Thymus (tissue), 11 donors: ENCODE data around the gene SNX24. TPM values are rescaled to one million over a fixed set of nuclear protein-coding genes. Genes with fewer than 3 reads are reported as not detected.

Source experiments
- DNase-seq, 9 donors: peaks; one replicate each; pipeline ENCODE4 v3.0.0-alpha.2; 2013; ENCODE audit warnings: low spot score in 9 of 9, low read depth in 6 of 9, missing footprints in 1 of 9
- H3K27ac ChIP-seq, 2 donors: one replicate each; pipeline ENCODE4 v1.5.1; 2013; ENCODE audit warnings: control low read depth in 1 of 2, low read depth in 1 of 2, low read length in 1 of 2, mild to moderate bottlenecking in 1 of 2, moderate library complexity in 1 of 2
- H3K27me3 ChIP-seq, 2 donors: one replicate each; pipeline ENCODE4 v1.5.1; 2013; ENCODE audit warnings: low read length in 1 of 2; ENCODE audit not compliant: control insufficient read depth in 2 of 2, insufficient read depth in 1 of 2
- H3K36me3 ChIP-seq, 2 donors: one replicate each; pipeline ENCODE4 v1.5.1; 2013; ENCODE audit warnings: low read length in 1 of 2, mild to moderate bottlenecking in 1 of 2, moderate library complexity in 1 of 2; ENCODE audit not compliant: control insufficient read depth in 2 of 2, insufficient read depth in 2 of 2
- H3K4me1 ChIP-seq, 2 donors: one replicate each; pipeline ENCODE4 v1.5.1; 2013; ENCODE audit warnings: low read length in 2 of 2; ENCODE audit not compliant: control insufficient read depth in 2 of 2, insufficient read depth in 2 of 2
- H3K4me3 ChIP-seq, 2 donors: one replicate each; pipeline ENCODE4 v1.5.1; 2013; ENCODE audit warnings: low read length in 2 of 2, control low read depth in 1 of 2, mild to moderate bottlenecking in 1 of 2
- H3K9me3 ChIP-seq, 2 donors: one replicate each; pipeline ENCODE4 v1.5.1; 2013; ENCODE audit warnings: low read length in 1 of 2, mild to moderate bottlenecking in 1 of 2; ENCODE audit not compliant: control insufficient read depth in 2 of 2, insufficient read depth in 1 of 2
- WGBS: extraction: QIAGEN DNeasy Blood & Tissue Kit; methylation state at CpG from one replicate; pipeline ENCODE4 v1.1.7; 2013; 5-methylcytosine and 5-hydroxymethylcytosine counted together
- polyA plus RNA-seq: library from polyadenylated mRNA; stranded (reverse); fragments of 200-250 nt; gene quantifications from one replicate; pipeline ENCODE4 v1.2.3, GENCODE V29; 2013
- total RNA-seq: library from RNA; stranded (reverse); fragments of 120-200 nt; gene quantifications from one replicate; pipeline ENCODE4 v1.2.4, GENCODE V29; 2013
- donor health status: healthy.

The SNX24 gene
- total and polyA plus RNA-seq, 2 donors, result 3.3 to 11.1 TPM

GRCh38 chr5:123044926-123045617 is 199.7 kb downstream of the SNX24 start:
- Histone ChIP-seq H3K4me3 (no peak overlapping the region), H3K4me1 (no peaks in the 10 kb centered on the region), H3K27me3 (peaks cover 0 to 4% of the 10 kb centered on the region in 2 donors), H3K9me3 (no peaks in the 10 kb centered on the region), H3K36me3 (no peaks in the 10 kb centered on the region), H3K27ac (no peak overlapping the region)
- 94% methylated on average over 7 of the region's 7 CpGs for WGBS
- no peak for DNase-seq

- no peak overlapping the region for H3K4me3 ChIP-seq
- H3K27ac ChIP-seq, result no peak overlapping the region
- no peaks in the 10 kb centered on the region for H3K4me1 ChIP-seq
- no peaks in the 10 kb centered on the region for H3K9me3 ChIP-seq
- DNase-seq, result no peak
- H3K36me3 ChIP-seq, result no peaks in the 10 kb centered on the region
- H3K27me3 ChIP-seq, result peaks cover 0 to 2% of the 10 kb centered on the region in 2 donors
- WGBS, result 91% methylated on average over 4 of the region's 4 CpGs
These were observed 200.8 kb downstream of the SNX24 start for GRCh38 chr5:123046222-123046621.

GRCh38 chr5:123047706-123048105 is 202.3 kb downstream of the SNX24 start:
- H3K27me3 ChIP-seq, result peaks cover 0 to 2% of the 10 kb centered on the region in 2 donors
- 97% methylated on average over 1 of the region's 1 CpG for WGBS
- no peaks in the 10 kb centered on the region for H3K4me1 ChIP-seq
- no peak for DNase-seq
- H3K27ac ChIP-seq, result no peak overlapping the region
- no peaks in the 10 kb centered on the region for H3K9me3 ChIP-seq
- no peak overlapping the region for H3K4me3 ChIP-seq
- no peaks in the 10 kb centered on the region for H3K36me3 ChIP-seq

GRCh38 chr5:123051206-123051605 is 205.8 kb downstream of the SNX24 start:
- no peak overlapping the region for H3K27ac ChIP-seq
- H3K4me1 ChIP-seq, result no peaks in the 10 kb centered on the region
- H3K9me3 ChIP-seq, result no peaks in the 10 kb centered on the region
- 87% methylated on average over 2 of the region's 2 CpGs for WGBS
- H3K27me3 ChIP-seq, result peaks cover 0 to 2% of the 10 kb centered on the region in 2 donors
- no peak for DNase-seq
- no peak overlapping the region for H3K4me3 ChIP-seq
- no peaks in the 10 kb centered on the region for H3K36me3 ChIP-seq

Other genes with a start within 250 kb of the SNX24 start
- 50.2 TPM for gene SNX2, start 70.5 kb upstream of the SNX24 start, total RNA-seq
- gene SNX2, start 70.5 kb upstream of the SNX24 start, polyA plus RNA-seq, result 47.1 TPM
- gene PPIC, start 191.1 kb downstream of the SNX24 start, total RNA-seq, result 4.2 TPM
- 17.8 TPM for gene PPIC, start 191.1 kb downstream of the SNX24 start, polyA plus RNA-seq
- 0.09 TPM for gene PRDM6, start 243.6 kb downstream of the SNX24 start, total RNA-seq
- gene PRDM6, start 243.6 kb downstream of the SNX24 start, polyA plus RNA-seq, result 0.50 TPM